Measurements from ENCODE around the gene TET2.

Gene TET2

GRCh38 chr4:105140684-105141490, 5.8 kb upstream of the TET2 start:
- DNase-seq (ENCODE audit: low spot score): peak; percentile 38

GRCh38 chr4:105145156-105145902, 1.3 kb upstream of the TET2 start:
- DNase-seq (ENCODE audit: low spot score): peak; percentile 15

GRCh38 chr4:105145903-105146275, 787 bp upstream of the TET2 start:
- no peak for DNase-seq (ENCODE audit: low spot score)

GRCh38 chr4:105147016-105147552, 408 bp downstream of the TET2 start:
- no peak for DNase-seq (ENCODE audit: low spot score)

GRCh38 chr4:105147553-105148161, 981 bp downstream of the TET2 start:
- peak; percentile 42 for DNase-seq (ENCODE audit: low spot score)

GRCh38 chr4:105148356-105148755, 1.7 kb downstream of the TET2 start:
- DNase-seq (ENCODE audit: low spot score): no peak

- no peak for DNase-seq (ENCODE audit: low spot score)
Measured at GRCh38 chr4:105148776-105149175, 2.1 kb downstream of the TET2 start.

- DNase-seq (ENCODE audit: low spot score): peak; percentile 22
Measured at GRCh38 chr4:105149771-105150170, 3.1 kb downstream of the TET2 start.

- no peak for DNase-seq (ENCODE audit: low spot score)
Measured at GRCh38 chr4:105150503-105150902, 3.8 kb downstream of the TET2 start.

GRCh38 chr4:105153749-105154148, 7.1 kb downstream of the TET2 start:
- no peak for DNase-seq (ENCODE audit: low spot score)

GRCh38 chr4:105154576-105154975, 7.9 kb downstream of the TET2 start:
- DNase-seq (ENCODE audit: low spot score): no peak

- DNase-seq (ENCODE audit: low spot score): peak; percentile 11
Measured at GRCh38 chr4:105155426-105155825, 8.8 kb downstream of the TET2 start.

- DNase-seq (ENCODE audit: low spot score): peak; percentile 44
Measured at GRCh38 chr4:105158837-105159236, 12.2 kb downstream of the TET2 start.

- no peak for DNase-seq (ENCODE audit: low spot score)
Measured at GRCh38 chr4:105162123-105162796, 15.6 kb downstream of the TET2 start.

GRCh38 chr4:105164548-105164947, 17.9 kb downstream of the TET2 start:
- DNase-seq (ENCODE audit: low spot score): no peak

- DNase-seq (ENCODE audit: low spot score): no peak
Measured at GRCh38 chr4:105166066-105166465, 19.4 kb downstream of the TET2 start.

- no peak for DNase-seq (ENCODE audit: low spot score)
Measured at GRCh38 chr4:105170711-105171110, 24.0 kb downstream of the TET2 start.

GRCh38 chr4:105171912-105172311, 25.2 kb downstream of the TET2 start:
- no peak for DNase-seq (ENCODE audit: low spot score)

GRCh38 chr4:105174098-105174497, 27.4 kb downstream of the TET2 start:
- no peak for DNase-seq (ENCODE audit: low spot score)

- peak; percentile 79 for DNase-seq (ENCODE audit: low spot score)
Measured at GRCh38 chr4:105179539-105180401, 33.1 kb downstream of the TET2 start.

- no peak for DNase-seq (ENCODE audit: low spot score)
Measured at GRCh38 chr4:105181259-105181658, 34.6 kb downstream of the TET2 start.
